ENCODE data around the gene TMEM63C. TPM values are rescaled to one million over a fixed set of nuclear protein-coding genes. Genes with fewer than 3 reads are reported as not detected.

Gene TMEM63C
- total RNA-seq, 1 experiment from 2014 or later, result 9.3 TPM

- intact Hi-C loops (cut with micrococcal nuclease), result no loop called here
- Mint-ChIP-seq H3K9me3 (ENCODE audit: unreplicated experiment) (no peaks in the 10 kb centered on the region), H3K4me3 (ENCODE audit: unreplicated experiment) (no peak overlapping the region), H3K4me1 (ENCODE audit: insufficient read depth, unreplicated experiment) (no peaks in the 10 kb centered on the region), H3K36me3 (ENCODE audit: insufficient read depth, unreplicated experiment) (no peaks in the 10 kb centered on the region), H3K27me3 (ENCODE audit: insufficient read depth, unreplicated experiment) (peaks cover 73% of the 10 kb centered on the region), H3K27ac (ENCODE audit: low read depth, unreplicated experiment) (no peak overlapping the region)
- no peak for TF ChIP-seq CTCF (IDR thresholded peaks at IDR 0.05; ENCODE audit: unreplicated experiment)
- no TSS peak for BruUV-seq (replicated peaks)
- ChIA-PET CTCF (interaction anchor here (1.5 to 3.6 kb wide), 3 partner anchors 8 to 269 kb away, joined by 4 to 25 read pairs (median 8); no protein-coding TSS in a partner anchor), POLR2A (interaction anchor here (0.7 to 0.8 kb wide), 2 partner anchors 10 to 32 kb away, joined by 3 read pairs; no protein-coding TSS in a partner anchor)
- no peak for DNase-seq (ENCODE audit: unreplicated experiment)
Observed at GRCh38 chr14:77144412-77145115, 37.0 kb upstream of the TMEM63C start.

GRCh38 chr14:77145975-77146740 is 35.4 kb upstream of the TMEM63C start:
- H3K27ac Mint-ChIP-seq (ENCODE audit: low read depth, unreplicated experiment), result no peak overlapping the region
- POLR2A ChIA-PET, result interaction anchor here (0.7 kb wide), 1 partner anchor 53 kb away, joined by 3 read pairs; no protein-coding TSS in a partner anchor
- CTCF ChIA-PET, result interaction anchor here (0.7 to 8.4 kb wide), 6 partner anchors 11 to 271 kb away, joined by 3 to 57 read pairs (median 4); no protein-coding TSS in a partner anchor
- no peaks in the 10 kb centered on the region for H3K4me1 Mint-ChIP-seq (ENCODE audit: insufficient read depth, unreplicated experiment)
- no peak for TF ChIP-seq CTCF (IDR thresholded peaks at IDR 0.05; ENCODE audit: unreplicated experiment)
- intact Hi-C loops (cut with micrococcal nuclease), result no loop called here
- no TSS peak for BruUV-seq (replicated peaks)
- peaks cover 61% of the 10 kb centered on the region for H3K27me3 Mint-ChIP-seq (ENCODE audit: insufficient read depth, unreplicated experiment)
- no peak overlapping the region for H3K4me3 Mint-ChIP-seq (ENCODE audit: unreplicated experiment)
- no peaks in the 10 kb centered on the region for H3K36me3 Mint-ChIP-seq (ENCODE audit: insufficient read depth, unreplicated experiment)
- no peaks in the 10 kb centered on the region for H3K9me3 Mint-ChIP-seq (ENCODE audit: unreplicated experiment)
- no peak for DNase-seq (ENCODE audit: unreplicated experiment)

GRCh38 chr14:77148510-77149231 is 32.9 kb upstream of the TMEM63C start:
- H3K4me1 Mint-ChIP-seq (ENCODE audit: insufficient read depth, unreplicated experiment), result peaks cover 5% of the 10 kb centered on the region
- no peak overlapping the region for H3K4me3 Mint-ChIP-seq (ENCODE audit: unreplicated experiment)
- ChIA-PET CTCF (interaction anchor here (0.7 to 8.4 kb wide), 10 partner anchors 13 to 273 kb away, joined by 3 to 153 read pairs (median 11); no protein-coding TSS in a partner anchor), POLR2A (interaction anchor here (0.6 to 1.2 kb wide), 5 partner anchors 11 to 358 kb away, joined by 3 to 4 read pairs (median 3); no protein-coding TSS in a partner anchor)
- DNase-seq (ENCODE audit: unreplicated experiment), result no peak
- peaks cover 38% of the 10 kb centered on the region for H3K27me3 Mint-ChIP-seq (ENCODE audit: insufficient read depth, unreplicated experiment)
- H3K9me3 Mint-ChIP-seq (ENCODE audit: unreplicated experiment), result no peaks in the 10 kb centered on the region
- H3K36me3 Mint-ChIP-seq (ENCODE audit: insufficient read depth, unreplicated experiment), result no peaks in the 10 kb centered on the region
- no peak overlapping the region for H3K27ac Mint-ChIP-seq (ENCODE audit: low read depth, unreplicated experiment)
- no TSS peak for BruUV-seq (replicated peaks)
- TF ChIP-seq CTCF (IDR thresholded peaks at IDR 0.05; ENCODE audit: unreplicated experiment), result no peak
- intact Hi-C loops (cut with micrococcal nuclease), result no loop called here
